Testis (tissue), 3 donors: ENCODE data around the gene COL4A2. TPM values are rescaled to one million over a fixed set of nuclear protein-coding genes. Genes with fewer than 3 reads are reported as not detected.

Source experiments
- DNase-seq: peaks from one replicate; pipeline ENCODE4 v3.0.0-alpha.2; 2019
- H3K27ac ChIP-seq, 2 donors: fragments of 200-600 bp; sonication (generic); one replicate each; pipeline ENCODE4 v1.5.1; 2019
- H3K27me3 ChIP-seq: fragments of 200-600 bp; sonication (generic); one replicate; pipeline ENCODE4 v1.5.1; 2019
- H3K36me3 ChIP-seq: fragments of 200-600 bp; sonication (generic); one replicate; pipeline ENCODE4 v1.5.1; 2017; ENCODE audit warnings: low read depth; ENCODE audit errors: missing control alignments
- H3K4me1 ChIP-seq: fragments of 200-600 bp; sonication (generic); one replicate; pipeline ENCODE4 v1.5.1; 2019
- H3K4me3 ChIP-seq, 2 donors: fragments of 200-600 bp; sonication (generic); one replicate each; pipeline ENCODE4 v1.5.1; 2017 to 2019
- H3K9me3 ChIP-seq: fragments of 200-600 bp; sonication (generic); one replicate; pipeline ENCODE4 v1.5.1; 2017
- CTCF ChIP-seq, 3 experiments: fragments of 450-650 bp in 2 of 3; fragments of 200-600 bp in 1 of 3; sonication (generic) in 1 of 3; IDR thresholded peaks; one replicate each; pipeline ENCODE4 v1.5.1; 2016 to 2019; ENCODE audit warnings: antibody characterized with exemption in 3 of 3, mild to moderate bottlenecking in 2 of 3, moderate library complexity in 1 of 3
- POLR2A ChIP-seq: fragments of 450-650 bp; IDR thresholded peaks from one replicate; pipeline ENCODE4 v1.6.1; 2017; ENCODE audit warnings: antibody characterized with exemption, mild to moderate bottlenecking, moderate library complexity
- WGBS, 2 donors: methylation state at CpG; one replicate each; pipeline ENCODE4 v1.1.5; 2018; 5-methylcytosine and 5-hydroxymethylcytosine counted together
- intact Hi-C: fragments of 100-400 bp; cut with DNase I; formaldehyde crosslinking; loops from one replicate; pipeline ENCODE4 v1.15.1; 2023; ENCODE audit warnings: low total_unique reads
- polyA plus RNA-seq: library from polyadenylated mRNA; stranded (reverse); fragments of 350-450 nt; fragmentation: Illumina TruSeq; extraction: RNeasy Lipid Tissue Mini Kit (QIAGEN cat#74804); gene quantifications from one replicate; pipeline ENCODE4 v1.2.3, GENCODE V29; 2014; ENCODE audit warnings: low read depth, low replicate concordance; ENCODE audit not compliant: insufficient read depth
- total RNA-seq, 2 donors: library from RNA; depleted of rRNA; stranded (reverse); fragments of >200 nt; gene quantifications; one replicate each; pipeline ENCODE4 v1.2.3, GENCODE V29; 2016

The COL4A2 gene
- total and polyA plus RNA-seq, 3 donors from 2014 or later = 69.1 to 89.9 (median 81.0) TPM

GRCh38 chr13:110416131-110417025, 109.3 kb downstream of the COL4A2 start:
- DNase-seq = no peak
- H3K27me3 ChIP-seq = no peaks in the 10 kb centered on the region
- H3K36me3 ChIP-seq = no peaks in the 10 kb centered on the region
- peak overlapping the region in 1 of 2 donors; percentile 50 for H3K27ac ChIP-seq
- intact Hi-C loops = loop anchor here (10.0 kb wide), 1 partner anchor 192 kb away; no protein-coding TSS in a partner anchor
- no peak for TF ChIP-seq CTCF (IDR thresholded peaks at IDR 0.05)
- TF ChIP-seq POLR2A = no peak
- WGBS, 2 donors = 74 to 79% methylated on average over 7 of the region's 7 CpGs
- H3K4me1 ChIP-seq = peaks cover 23% of the 10 kb centered on the region
- H3K9me3 ChIP-seq = no peaks in the 10 kb centered on the region
- no peak overlapping the region for H3K4me3 ChIP-seq

- DNase-seq = no peak
- intact Hi-C loops = loop anchor here (10.0 kb wide), 1 partner anchor 194 kb away; no protein-coding TSS in a partner anchor
- 75 to 87% methylated on average over 9 of the region's 9 CpGs for WGBS, 2 donors
Observed at GRCh38 chr13:110418944-110419343, 111.9 kb downstream of the COL4A2 start.

GRCh38 chr13:110419381-110419791, 112.3 kb downstream of the COL4A2 start:
- no peaks in the 10 kb centered on the region for H3K36me3 ChIP-seq
- H3K27ac ChIP-seq = no peak overlapping the region
- DNase-seq = no peak
- intact Hi-C loops = loop anchor here (10.0 kb wide), 1 partner anchor 195 kb away; no protein-coding TSS in a partner anchor
- WGBS, 2 donors = 88 to 95% methylated on average over 14 of the region's 14 CpGs
- peaks cover 10% of the 10 kb centered on the region for H3K4me1 ChIP-seq
- no peak for TF ChIP-seq CTCF (IDR thresholded peaks at IDR 0.05)
- TF ChIP-seq POLR2A = no peak
- H3K4me3 ChIP-seq = no peak overlapping the region
- no peaks in the 10 kb centered on the region for H3K9me3 ChIP-seq
- H3K27me3 ChIP-seq = no peaks in the 10 kb centered on the region

More at GRCh38 chr13:110418944-110419343, 111.9 kb downstream of the COL4A2 start:
- no peaks in the 10 kb centered on the region for H3K27me3 ChIP-seq
- H3K4me3 ChIP-seq = no peak overlapping the region
- TF ChIP-seq CTCF (IDR thresholded peaks at IDR 0.05) (no peak), POLR2A (no peak)
- no peaks in the 10 kb centered on the region for H3K36me3 ChIP-seq
- H3K4me1 ChIP-seq = peaks cover 10% of the 10 kb centered on the region
- H3K9me3 ChIP-seq = no peaks in the 10 kb centered on the region
- H3K27ac ChIP-seq = no peak overlapping the region

DNA sequence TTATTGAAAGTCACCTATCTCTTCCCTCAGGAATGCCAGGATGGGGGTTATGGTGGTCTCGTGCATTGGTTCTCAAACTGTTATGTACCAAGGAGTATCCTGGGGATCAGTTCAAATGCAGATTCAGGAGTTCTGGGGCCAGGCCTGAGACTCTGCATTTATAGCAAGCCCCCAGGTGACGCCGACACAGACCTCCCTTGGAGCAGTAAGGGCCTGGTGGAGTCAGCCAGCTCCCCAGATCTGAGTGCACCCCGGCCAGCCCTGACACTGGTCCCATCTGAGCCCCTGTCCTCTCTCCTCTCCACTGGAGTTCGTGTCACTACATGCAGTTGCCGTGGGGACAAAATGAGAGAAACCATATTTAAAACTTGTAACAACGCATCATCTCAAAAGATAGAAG, 112.9 kb downstream of the COL4A2 start:
- H3K27ac ChIP-seq = no peak overlapping the region
- no peak for DNase-seq
- WGBS, 2 donors = 94 to 96% methylated on average over 7 of the region's 7 CpGs
- peaks cover 10% of the 10 kb centered on the region for H3K4me1 ChIP-seq
- no peak overlapping the region for H3K4me3 ChIP-seq
- TF ChIP-seq CTCF (IDR thresholded peaks at IDR 0.05) = no peak
- TF ChIP-seq POLR2A = no peak
- no peaks in the 10 kb centered on the region for H3K27me3 ChIP-seq
- H3K36me3 ChIP-seq = no peaks in the 10 kb centered on the region
- H3K9me3 ChIP-seq = no peaks in the 10 kb centered on the region
- intact Hi-C loops = loop anchor here (10.0 kb wide), 1 partner anchor 195 kb away; no protein-coding TSS in a partner anchor
